Urothelium cell line (cell line): ENCODE measurements around the gene GNAT1.
"Not testable (repeated sequence)": the region's sequence is repeated elsewhere in the genome, so short reads cannot be mapped to it uniquely, and the experiment has no call there.

Experiments used
- DNase-seq: peaks from one replicate; pipeline ENCODE4 v3.0.0; 2011; ENCODE audit warnings: low spot score, mixed read lengths
- FAIRE-seq: peaks from 2 replicates; lab custom pipeline; 2011; peaks lifted over from hg19 to GRCh38; lab: Jason Lieb, UNC

Gene GNAT1

GRCh38 chr3:50237754-50238548, 46.5 kb downstream of the GNAT1 start:
- DNase-seq, result peak; percentile 90
- peak; percentile 90 for FAIRE-seq

GRCh38 chr3:50238549-50239026, 47.2 kb downstream of the GNAT1 start:
- DNase-seq, result peak; percentile 49
- FAIRE-seq, result peak; percentile 74

- DNase-seq, result no peak
- FAIRE-seq, result no peak
These were observed 48.2 kb downstream of the GNAT1 start for GRCh38 chr3:50239649-50240048.

GRCh38 chr3:50241163-50241562, 49.8 kb downstream of the GNAT1 start:
- DNase-seq (no peak), FAIRE-seq (no peak)

GRCh38 chr3:50241713-50242380, 50.4 kb downstream of the GNAT1 start:
- no peak for FAIRE-seq
- no peak for DNase-seq

GRCh38 chr3:50242381-50242770, 51.0 kb downstream of the GNAT1 start:
- DNase-seq (no peak), FAIRE-seq (no peak)

- FAIRE-seq (no peak), DNase-seq (no peak)
These were observed 51.6 kb downstream of the GNAT1 start for GRCh38 chr3:50242851-50243542.

GRCh38 chr3:50243543-50243895, 52.1 kb downstream of the GNAT1 start:
- no peak for DNase-seq
- FAIRE-seq, result no peak

DNA sequence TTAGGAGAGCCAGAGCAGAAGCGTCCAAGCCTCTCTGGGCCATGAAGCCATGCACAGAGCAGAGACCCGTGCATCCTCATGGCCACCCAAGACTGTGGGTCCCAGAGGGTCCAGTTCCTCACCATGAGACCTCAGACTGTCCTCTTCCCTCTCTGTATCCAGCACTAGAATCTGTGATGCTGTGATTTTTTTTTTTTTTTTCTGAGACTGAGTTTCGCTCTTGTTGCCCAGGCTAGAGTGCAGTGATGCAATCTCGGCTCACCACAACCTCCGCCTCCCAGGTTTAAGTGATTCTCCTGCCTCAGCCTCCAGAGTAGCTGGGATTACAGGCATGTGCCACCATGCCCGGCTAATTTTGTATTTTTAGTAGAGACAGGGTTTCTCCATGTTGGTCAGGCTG, 53.4 kb downstream of the GNAT1 start:
- DNase-seq, FAIRE-seq: not testable (repeated sequence)

DNA sequence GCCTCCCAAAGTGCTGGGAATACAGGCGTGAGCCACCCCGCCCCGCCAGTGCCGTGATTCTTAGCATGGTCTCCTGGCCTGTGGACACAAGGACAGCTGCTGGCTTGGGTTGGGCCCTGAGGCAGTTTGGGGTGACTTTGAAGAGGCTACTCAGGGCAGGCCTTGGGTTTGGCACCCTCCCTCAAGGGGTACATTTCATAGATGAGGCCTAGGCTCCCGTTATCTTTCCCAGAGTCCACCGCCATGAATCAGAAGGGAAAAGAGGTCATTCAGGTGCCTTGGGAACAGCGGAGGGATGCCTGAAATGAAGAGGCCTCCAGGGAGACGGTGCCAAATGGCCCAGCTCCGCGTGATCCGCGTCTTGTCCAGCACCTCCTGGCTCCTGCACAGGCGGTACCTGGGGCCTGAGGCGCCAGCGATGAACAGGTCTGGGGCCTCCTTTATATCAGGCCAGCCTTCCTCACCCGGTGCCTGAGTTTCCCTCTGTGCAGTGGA, 53.9 kb downstream of the GNAT1 start:
- no peak for DNase-seq
- FAIRE-seq, result no peak

- DNase-seq (peak; percentile 82), FAIRE-seq (no peak)
These were observed 54.6 kb downstream of the GNAT1 start for GRCh38 chr3:50245831-50246516.

- DNase-seq, result no peak
- FAIRE-seq, result no peak
These were observed 55.1 kb downstream of the GNAT1 start for GRCh38 chr3:50246517-50246954.
